HG02973 (cell line): ENCODE measurements around the gene MAML3.

Experiments used
- ATAC-seq: cut with Tn5 transposase; IDR thresholded peaks from one replicate; pipeline ENCODE4 v1.9.1; 2021; ENCODE audit warnings: moderate library complexity; ENCODE audit not compliant: unreplicated experiment

MAML3 gene

GRCh38 chr4:139905489-139905888 lies 248.5 kb downstream of the MAML3 start:
- no peak for ATAC-seq

DNA sequence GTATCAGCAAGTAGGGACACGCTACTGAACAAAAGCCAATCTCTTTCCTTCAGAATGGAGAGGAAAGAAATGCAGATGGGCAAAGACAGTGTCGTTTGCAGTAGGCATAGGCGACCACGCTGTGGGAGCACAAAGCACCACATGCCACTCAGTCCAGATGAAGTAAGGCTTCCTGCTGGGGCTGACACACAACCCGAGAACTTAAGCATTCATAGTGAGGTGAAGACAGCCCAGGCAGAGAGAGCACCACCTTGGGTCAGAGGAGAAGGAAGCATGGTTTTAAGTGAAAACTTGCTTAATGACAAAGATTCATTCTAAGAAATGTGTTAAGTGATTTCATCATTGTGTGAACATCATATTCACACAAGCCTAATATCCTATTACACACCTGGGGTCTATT lies 249.6 kb downstream of the MAML3 start:
- ATAC-seq: no peak

- no peak for ATAC-seq
Observed at GRCh38 chr4:139903845-139904244, 250.1 kb downstream of the MAML3 start.

- ATAC-seq: no peak
Observed at GRCh38 chr4:139902321-139903320, 251.4 kb downstream of the MAML3 start.

DNA sequence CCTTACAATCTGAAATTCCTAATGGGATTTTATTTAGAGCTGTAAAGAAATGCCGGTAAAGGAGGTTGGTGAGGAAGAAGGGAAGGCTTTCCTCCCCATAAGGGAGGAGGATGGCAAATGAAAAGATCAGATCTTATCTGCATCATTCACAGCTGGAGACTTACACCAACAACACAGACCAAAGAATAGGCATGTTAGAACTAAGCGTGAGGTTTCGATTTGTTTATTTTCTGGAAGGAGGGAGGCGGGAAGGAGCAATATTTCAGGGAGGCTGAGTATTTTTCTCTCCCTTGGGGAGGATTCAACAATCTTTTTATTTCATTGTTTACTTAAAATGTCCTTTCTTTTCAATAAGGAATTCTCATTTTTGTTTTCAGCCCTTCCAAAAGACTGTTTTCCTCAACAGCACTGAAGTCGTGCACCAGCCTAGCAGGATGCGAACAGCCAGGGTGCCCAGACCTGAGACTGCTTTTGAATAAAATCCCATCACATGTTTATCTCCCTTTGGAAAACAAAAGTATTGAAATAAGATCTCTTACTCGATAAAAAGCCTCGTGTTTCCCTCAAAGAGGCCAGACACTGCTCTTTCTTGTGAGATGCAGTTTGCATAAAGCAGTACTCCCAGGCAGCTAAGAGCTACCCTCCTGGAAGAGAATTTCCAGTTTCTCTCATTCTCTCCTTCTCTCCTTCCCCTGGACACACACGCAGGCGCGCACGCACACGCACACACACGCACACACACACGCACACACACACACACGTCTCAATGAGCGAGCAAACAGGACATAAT lies 252.3 kb downstream of the MAML3 start:
- no peak for ATAC-seq

DNA sequence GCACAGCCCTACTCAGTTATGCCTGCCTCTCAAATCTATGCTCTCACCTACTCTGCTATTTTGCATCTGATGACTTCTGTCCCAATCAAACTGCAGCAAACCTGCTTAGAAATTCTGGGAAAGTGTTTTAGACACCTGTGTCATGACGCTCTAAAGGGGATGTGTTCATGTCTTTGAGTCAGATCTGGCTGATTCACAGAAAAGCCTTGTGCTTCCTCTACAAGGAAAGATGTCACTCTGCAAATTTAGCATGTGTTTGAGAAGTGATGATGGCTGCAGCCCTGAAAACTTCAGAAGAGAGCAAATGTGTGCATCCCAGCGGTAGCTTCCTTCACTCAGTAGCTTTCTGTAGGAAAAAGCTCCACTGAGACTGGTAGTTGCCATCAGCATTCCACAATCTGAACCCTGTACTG lies 253.0 kb downstream of the MAML3 start:
- ATAC-seq: no peak

DNA sequence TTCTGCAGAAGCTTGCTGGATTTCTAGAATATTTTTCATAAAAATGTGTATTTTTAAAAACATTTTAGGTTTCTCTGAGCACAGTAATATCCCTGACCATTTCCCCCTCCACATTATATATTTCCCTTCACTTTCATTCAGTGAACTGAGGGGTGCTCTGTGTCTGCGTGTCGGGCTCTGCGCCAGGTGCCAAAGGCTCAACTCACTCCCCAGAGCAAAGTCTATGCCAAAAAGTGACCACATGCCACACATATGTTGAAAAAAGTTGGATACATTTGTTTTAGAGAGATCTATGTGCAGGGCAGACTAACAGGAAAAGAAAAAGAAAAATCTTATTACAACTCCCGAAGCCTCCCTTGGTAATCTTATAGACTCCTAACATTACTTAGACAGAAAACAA lies 254.6 kb downstream of the MAML3 start:
- no peak for ATAC-seq

DNA sequence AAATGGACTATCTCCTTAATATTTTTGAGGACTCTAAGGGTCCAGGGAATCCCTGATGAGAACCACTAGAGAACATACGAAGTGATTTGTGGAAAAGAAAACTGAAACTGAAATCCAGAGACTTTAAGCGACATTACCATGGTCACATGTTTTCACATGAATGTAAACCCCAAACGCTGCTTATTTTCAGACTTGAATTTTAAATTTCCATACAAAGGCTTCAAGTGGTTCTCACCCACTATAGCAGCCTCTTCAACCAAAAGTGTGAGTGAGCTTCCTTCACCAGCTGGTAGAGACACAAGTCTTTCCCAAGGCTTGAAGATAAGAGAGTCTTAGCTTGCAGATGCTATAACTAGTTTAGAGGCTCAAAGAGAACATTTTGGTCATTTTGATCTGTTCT lies 255.7 kb downstream of the MAML3 start:
- peak; percentile 76 for ATAC-seq

GRCh38 chr4:139896091-139896604 lies 257.8 kb downstream of the MAML3 start:
- no peak for ATAC-seq

DNA sequence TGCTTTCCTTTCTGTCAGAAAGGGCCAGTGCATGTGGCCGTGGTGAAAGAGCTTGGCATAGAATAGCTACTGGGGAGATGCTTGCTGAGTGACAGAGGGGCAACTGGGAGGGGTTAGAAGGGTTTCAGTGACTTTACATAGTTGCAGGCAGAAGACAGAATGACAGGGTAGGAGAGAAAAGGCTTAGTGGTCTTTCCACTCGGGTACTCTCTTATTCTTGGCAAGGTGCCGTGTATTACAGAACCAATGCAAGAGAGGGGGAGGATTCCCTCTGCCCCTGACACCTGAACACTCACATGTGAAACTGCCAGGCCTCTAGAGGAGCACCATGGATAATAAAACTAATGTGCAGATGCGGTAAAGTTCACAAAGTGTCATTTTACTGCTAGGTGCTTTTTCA lies 260.2 kb downstream of the MAML3 start:
- ATAC-seq: no peak

GRCh38 chr4:139892973-139893736 lies 260.8 kb downstream of the MAML3 start:
- ATAC-seq: no peak

GRCh38 chr4:139890816-139891215 lies 263.2 kb downstream of the MAML3 start:
- no peak for ATAC-seq

DNA sequence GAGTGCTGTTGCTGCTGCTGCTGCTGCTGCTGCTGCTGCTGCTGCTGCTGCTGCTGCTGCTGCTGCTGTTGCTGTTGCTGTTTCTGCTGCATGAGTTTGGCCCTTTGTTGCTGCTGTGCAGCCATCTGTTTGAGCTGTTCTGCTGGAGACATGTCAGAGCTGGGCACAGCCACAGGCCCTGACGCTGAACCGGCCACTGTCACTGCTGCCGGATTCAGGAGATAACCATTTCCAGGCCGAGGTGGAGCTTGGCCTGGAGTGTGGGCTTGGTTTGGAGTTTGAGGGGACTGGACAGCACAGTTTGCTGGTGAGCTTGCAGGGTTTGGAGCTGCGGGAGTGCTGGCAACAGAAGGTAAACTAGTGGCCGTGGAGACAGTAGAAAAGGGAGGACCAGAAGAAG lies 264.1 kb downstream of the MAML3 start:
- ATAC-seq: no peak

- ATAC-seq: no peak
Observed at GRCh38 chr4:139889264-139889663, 264.7 kb downstream of the MAML3 start.

DNA sequence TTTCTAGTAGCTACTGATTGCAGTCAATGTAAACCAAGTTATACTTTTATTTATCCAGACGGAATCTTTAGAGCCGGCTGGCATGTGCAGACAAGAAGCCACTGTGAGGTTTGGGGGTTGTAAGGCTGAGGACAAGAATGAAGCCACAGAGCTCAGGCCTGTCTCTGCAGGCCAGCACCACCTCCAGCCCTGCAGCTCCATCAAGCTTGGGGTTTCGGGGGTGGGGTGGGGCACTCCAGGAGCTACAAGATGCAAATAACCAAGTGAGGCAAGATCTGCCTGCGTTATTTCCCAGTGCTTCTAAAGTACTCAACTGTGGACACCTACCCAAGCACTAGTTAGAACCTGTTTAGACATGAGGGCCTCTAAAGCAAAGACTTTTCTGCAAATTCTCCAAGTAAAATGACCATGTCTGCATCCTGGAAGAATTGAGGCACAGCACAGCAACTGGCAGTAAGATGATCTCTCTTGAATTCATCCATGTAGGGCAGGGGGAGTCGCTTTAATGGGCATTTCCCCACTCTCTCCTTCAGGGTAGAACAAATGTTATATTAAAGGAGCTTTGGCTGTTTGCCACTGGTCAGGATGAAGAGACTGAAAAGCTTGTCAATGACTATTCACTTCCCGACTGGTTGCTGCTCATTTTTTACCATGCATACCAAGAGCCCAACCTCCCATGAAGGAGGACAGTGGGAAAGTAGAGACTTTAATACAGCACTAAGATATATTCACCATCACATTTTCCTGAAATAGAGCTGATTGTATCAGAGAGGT lies 265.8 kb downstream of the MAML3 start:
- no peak for ATAC-seq

DNA sequence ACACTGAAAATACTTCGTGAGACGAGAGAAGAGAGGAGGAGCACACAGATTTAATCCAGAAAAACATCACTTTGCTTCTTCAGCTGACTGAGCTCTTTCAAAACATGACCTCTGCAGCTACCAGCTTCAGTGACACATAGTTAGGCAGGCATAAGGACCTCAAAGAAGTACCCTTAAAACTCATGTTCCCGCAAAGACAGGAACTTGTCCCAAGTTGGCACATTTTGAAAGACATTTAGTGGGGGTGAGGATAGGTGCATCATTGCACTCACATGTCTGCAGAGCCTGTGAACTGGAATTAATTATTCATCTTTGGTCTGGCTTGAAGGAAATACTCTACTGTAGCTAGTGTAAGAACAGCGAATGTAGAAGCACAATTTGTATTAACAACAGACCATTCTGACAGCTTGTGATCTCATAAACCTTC lies 266.6 kb downstream of the MAML3 start:
- ATAC-seq: no peak

DNA sequence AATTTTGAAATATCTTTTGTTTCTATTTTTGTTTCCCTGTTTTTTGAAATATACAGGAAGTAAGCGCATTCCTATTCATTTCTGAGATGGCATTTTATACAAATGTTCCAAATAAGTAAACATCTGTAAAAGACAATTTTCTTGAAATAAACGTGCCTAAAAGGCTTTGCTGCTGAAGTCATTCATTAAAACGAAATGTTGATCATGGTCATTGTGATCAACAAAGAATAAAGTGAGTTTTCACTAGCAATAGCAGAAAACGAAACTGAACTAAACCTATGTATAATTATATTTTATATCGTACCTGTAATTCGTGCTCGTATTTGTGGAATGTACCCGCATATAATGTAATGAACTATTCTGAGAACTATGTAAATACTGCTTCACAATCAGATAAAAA lies 267.2 kb downstream of the MAML3 start:
- no peak for ATAC-seq

DNA sequence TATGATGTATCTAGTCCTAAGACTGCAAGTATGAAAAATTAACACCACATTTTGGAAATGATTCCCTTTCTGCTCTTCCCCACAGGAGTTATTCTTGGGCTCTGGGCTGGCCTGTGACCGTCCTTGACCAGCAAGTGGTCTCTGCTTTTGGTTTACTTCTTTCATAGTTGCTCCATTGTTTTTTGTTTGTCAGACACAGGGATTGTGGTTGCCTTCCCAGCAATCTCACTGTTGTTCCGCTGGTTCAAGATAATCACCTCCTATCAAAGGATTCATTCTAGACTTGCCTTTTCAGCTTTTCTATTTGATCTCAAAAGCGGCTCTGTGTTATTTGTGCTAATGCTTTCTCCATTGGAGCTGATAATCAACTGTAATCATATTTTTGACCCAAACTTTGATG lies 269.5 kb downstream of the MAML3 start:
- ATAC-seq: no peak

DNA sequence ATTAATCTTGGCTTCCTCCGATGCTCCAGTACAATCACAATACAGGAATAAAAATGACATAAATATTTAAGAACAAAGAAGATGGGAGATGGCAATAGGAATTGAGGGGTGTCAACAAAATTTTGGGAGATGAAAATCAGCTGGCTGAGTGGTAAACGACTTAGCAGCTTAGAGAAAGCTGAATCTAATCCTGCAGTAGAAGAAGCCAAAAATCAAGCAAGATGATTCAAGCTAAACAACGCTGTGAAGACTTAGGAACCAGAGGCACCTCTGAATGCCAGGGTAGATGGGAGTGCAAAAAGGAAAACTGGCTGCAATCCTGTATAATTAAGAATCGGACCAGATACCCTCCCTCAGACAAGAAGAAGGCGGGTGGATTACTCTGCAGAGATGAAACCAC lies 273.1 kb downstream of the MAML3 start:
- ATAC-seq: no peak

DNA sequence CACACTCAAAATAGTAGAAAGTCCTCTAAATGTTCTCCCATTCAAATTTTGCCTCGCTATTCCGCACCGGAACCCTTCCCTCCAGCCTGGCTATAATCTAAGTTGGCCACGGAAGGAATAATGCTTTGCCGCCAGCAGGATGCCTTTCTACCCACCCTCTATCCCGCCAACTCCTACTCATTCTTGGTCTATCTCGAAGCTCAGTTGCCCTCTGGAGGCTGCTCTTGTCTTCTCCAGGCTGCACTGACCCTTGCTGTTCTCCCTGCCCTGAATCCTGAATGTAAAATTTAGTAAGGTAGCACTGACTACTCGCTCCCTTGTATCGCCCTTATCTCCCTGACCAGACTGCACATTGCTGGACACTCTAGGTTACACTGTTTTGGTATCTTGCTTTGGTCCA lies 275.9 kb downstream of the MAML3 start:
- ATAC-seq: no peak
